ENCODE results near the gene TMEM272.
A peak's percentile ranks its signal among the peaks of the same experiment; 100 is the strongest.
"Not testable (repeated sequence)": the region's sequence is repeated elsewhere in the genome, so short reads cannot be mapped to it uniquely, and the experiment has no call there.

Gene TMEM272

DNA sequence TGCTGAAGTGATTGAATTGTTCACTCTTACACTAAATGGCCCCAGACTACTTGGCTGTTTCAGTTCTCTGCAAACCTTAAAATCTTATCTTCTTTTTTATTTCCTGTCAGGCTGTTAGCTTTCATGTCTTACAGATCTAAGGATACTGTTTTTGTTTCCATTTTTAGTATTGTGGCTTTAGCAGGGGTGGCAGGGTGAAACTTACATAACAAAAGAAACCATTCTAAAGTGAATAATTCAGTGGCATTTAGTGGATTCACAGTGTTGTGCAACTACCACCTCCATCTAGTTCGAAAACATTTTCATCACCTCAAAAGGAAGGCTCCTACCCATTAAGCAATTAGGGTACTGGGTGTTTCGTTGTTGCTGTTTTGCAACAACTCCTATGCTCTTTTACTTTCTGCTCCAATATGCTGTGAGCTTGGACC lies 19.8 kb downstream of the TMEM272 start:
- DNase-seq (ENCODE audit: low read depth, low spot score), result no peak

DNA sequence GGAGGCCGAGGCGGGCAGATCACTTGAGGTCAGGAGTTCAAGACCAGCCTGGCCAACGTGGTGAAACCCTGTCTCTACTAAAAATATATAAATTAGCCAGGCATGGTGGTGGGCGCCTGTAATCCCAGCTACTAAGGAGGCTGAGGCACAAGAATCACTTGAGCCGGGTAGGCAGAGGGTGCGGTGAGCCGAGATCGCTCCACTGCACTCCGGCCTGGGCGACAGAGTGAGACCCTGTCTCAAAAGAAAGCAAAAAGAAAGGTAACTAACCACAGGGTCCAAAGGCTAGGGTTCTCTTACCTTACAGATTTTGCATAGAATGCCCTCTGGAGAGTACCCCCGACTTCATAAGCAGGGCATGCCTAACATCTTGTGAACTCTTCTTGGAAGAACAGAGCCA lies 20.3 kb downstream of the TMEM272 start:
- DNase-seq (ENCODE audit: low read depth, low spot score), result not testable (repeated sequence)

DNA sequence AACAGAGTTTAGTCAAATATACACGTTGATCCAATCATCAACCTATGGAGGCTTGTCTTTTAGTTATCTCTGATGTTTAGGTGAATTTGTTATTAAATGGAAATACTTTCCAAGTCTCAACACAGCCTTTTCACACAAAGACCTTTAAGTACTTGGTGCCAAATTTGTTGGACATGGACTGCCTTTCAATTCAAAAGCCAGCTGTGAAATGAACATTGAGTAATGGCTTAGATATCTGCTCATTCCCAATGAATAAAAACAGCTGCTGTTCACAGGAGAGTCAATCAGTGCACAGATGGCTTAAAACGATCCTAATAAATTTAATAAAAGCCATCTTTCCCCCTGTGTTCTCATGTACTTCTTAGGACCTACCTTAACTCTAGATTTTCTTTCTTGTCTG lies 21.1 kb downstream of the TMEM272 start:
- DNase-seq (ENCODE audit: low read depth, low spot score), result no peak

DNA sequence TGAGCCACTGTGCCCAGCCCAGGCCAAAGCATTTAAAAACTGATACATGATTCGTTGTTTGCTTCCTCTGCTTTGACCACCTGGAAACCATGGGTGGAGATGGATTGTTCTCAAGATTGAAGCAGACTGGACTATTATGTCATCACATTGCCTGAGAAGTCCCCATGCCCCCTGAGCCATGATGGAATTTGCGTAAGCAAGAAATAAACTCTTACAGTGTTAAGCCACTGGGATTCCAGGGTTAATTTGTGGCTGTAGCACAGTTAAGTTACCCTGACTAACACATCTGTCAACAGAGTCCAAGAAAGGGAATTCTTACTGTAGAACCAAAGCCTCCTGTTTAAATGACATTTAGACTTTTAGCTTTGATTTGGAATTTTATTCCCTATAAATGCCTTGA lies 21.6 kb downstream of the TMEM272 start:
- DNase-seq (ENCODE audit: low read depth, low spot score), result no peak

DNA sequence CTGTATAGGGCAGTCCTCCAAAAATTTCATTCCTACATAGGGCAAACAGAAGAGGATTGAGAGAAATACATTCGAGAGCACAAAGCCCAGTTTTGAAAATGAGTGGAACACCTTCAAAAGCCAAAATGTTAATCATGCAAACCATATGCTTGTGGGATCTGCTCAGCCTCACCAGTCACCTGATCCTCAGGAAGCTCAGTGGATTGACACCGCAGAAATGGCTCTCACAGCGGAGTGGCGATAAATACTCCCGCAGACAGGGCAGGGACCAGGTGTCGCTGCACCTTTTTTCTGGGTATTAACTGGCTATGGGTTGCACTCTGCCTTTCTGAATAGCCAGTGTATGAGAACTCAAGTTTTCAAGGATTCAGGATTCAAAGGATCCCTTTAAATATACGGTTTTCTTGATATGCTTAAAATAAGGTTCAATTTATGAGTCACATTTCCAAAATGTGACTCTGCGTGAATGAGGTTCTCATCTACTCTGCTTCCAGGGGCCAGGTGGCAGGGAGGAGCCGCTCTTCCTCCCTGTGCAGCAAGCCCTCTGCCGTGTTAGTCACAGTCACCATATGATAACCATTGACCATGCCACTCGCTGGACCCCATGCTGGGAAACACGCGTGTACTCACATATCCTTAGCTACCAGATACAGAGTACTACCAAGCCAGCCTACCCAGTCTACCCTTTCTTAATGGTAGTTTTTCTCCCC lies 22.7 kb downstream of the TMEM272 start:
- no peak for DNase-seq (ENCODE audit: low read depth, low spot score)

DNA sequence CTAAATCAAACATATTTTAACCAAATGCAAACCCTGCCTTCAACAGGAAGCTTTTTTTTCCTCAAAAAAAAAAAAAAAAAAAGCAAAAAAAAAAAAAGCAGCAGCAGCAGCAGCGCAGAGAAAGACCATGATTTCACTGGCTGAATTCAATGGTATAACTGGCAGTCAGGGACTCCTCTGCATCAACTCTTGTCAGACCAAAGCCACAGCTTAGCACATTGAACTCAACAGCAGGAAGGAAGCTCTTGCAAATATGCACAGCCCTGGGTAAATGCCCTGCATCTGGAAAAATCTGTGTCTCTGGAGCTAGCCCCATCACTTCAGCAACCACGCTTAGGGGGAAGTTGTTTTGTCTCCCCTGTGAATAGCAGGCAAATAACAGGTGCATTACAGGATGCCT lies 23.4 kb downstream of the TMEM272 start:
- DNase-seq (ENCODE audit: low read depth, low spot score), result no peak

DNA sequence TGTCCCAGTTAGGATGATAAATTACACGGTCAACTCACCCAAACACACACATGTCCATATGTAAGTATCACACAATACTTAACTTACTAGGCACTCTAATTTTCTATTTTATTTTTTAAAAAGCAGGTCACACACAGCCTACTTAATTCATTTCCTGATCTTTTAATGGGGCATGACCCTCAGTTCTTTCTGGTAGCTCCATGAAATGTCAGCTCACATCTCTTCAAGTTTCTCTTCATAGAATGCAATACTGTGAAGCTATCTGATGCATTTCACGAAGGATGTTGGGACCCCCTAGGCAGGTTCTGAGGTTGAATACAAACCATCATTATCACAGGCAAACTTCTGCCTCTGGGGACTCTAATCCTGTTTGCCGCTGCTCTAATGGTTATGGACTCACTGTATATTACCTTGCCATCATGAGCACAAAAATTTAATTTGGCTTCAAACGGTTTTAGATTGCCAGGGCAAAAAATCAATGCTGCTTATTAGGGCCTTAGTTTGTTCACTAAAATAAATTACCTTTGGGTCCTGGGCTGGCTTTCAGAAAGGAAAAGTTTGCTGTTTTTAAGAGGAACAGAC lies 24.9 kb downstream of the TMEM272 start:
- no peak for DNase-seq (ENCODE audit: low read depth, low spot score)

DNA sequence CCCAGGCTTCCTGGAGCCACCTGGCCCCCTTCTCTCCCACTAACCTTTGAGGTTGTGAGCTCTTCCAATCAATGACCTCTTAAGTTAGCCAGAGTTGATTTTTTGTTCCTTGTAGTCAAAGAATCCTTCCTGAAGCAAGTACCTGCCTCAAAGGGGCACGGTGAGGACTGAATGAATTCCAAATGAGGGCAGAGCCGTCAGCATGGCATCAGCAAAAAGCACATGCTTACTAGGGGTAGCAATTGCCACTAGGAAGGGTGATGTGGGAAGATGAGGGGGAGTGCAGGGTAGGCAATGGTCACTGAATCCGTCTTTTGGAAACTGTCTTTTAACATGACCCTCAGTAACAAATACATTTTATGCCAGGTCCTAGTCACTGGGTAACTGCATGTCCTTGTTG lies 25.4 kb downstream of the TMEM272 start:
- no peak for DNase-seq (ENCODE audit: low read depth, low spot score)

DNA sequence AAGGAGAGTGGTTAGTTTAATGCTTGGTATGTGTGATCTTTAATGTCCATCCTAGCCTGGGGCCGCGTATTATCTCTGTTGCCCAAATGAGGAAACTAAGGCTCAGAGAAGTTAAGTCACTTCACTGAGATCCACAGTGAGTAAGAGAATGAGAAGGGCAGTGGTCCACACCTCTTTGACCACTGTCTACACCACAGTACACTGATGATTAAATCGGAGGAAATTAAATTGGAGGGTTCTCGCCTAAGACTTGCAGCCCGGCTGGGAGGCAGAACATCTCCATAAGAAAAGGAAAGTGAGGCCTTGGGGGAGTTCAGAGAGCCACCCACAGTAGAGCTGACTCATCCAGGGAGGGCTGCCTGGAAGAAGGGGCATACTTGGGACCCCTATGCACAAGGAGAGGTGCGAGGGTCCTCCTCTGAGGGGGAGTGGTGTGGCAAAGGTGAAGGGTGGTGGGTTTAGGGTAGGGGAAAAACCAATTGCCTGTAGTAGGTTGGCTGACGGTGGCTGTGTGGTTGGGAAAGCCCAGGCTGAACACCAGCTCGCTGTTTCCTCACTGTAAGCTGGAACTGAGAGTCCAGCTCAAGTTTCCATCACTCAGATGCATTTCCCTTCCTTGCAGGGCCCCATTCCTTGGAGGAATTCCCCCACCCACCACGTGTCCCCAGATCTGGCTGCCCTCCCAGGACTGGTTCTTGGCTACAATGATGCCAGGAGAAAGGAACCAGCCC lies 26.0 kb downstream of the TMEM272 start:
- DNase-seq (ENCODE audit: low read depth, low spot score), result peak; percentile 17

DNA sequence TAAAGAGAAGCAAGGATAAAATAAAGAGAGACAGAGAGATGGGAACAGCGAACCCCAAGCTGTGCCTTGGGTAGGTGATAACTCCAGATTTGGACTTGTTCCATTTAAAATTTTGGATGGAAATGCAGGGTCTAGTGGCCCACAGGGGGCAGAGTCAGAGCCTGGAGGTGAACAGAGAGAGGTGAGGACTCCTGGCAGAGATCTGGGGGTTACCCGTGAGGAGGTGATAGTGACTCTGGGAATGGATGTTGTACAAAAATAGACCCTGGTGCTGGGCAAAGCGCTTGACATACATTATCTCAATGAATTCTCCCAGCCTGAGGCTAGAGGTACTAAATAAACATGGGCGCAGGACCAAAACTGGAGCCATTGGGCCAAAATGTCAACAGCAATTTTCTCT lies 26.7 kb downstream of the TMEM272 start:
- no peak for DNase-seq (ENCODE audit: low read depth, low spot score)

DNA sequence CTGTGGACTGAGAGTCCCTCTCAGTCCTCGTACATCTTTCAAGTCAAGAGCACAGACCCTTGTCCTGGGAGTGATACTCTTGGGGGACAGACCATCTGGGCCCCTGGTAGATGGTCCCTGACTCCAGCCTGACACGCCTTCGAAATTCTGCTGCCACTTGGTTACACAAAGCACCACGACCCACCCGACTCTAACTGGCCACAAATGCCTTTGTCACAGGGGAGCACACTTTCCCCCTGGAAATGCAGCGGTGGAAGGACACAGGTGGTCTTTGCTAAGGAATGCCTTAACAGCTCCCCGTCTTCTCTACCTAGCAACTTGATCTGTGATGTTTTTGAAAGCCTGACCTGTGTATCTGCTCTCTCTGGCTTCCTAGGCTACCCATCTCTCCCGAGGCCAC lies 27.3 kb downstream of the TMEM272 start:
- no peak for DNase-seq (ENCODE audit: low read depth, low spot score)

DNA sequence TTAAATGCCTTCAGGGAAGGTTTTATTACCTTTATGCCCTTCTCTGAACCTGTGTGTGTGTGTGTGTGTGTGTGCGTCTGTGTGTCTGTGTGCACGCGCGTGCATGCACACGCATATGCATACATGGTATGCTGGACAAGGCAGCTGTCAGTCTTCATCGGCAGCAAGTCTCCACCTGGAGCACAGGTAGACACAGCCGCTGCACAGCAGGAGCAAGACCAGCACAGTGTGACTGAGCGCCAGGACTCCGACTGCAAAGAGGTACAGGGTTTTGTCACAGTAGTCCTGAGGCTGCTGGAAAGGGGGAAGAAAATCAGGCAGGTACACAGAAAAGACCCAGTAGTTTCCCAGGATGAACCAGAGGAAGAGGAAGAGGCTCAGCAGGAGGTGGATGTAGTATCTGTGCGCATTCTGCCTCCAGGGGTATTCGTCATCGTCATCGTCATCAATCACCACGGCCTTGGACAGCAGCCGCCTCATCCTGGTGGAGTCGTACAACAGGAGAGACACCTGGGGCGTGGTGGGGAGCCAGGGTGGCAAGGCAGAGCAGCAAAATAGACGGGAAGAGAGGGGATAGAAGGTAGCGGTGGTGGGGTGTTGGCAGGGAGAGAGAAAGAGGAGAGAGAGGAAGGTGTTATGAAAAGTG lies 28.2 kb downstream of the TMEM272 start:
- DNase-seq (ENCODE audit: low read depth, low spot score), result no peak

DNA sequence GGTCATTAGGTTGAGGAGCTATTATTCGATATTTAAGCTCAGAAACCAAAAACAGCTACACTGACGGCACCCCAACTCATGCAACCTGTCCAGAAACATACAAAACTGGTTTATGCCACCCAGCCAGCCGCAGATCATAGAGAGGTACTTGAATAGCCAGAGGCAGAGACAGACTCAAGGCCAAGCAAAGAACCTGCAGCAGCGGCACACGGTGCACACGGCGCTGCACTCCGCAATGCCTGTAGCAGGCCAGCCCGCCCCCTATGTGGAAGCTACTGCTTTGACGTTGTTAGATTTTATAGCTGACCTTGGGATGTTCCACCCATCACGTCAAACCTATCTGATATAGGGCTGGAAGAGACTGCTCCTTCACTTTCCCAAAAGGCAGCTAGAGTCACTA lies 29.1 kb downstream of the TMEM272 start:
- DNase-seq (ENCODE audit: low read depth, low spot score), result no peak

DNA sequence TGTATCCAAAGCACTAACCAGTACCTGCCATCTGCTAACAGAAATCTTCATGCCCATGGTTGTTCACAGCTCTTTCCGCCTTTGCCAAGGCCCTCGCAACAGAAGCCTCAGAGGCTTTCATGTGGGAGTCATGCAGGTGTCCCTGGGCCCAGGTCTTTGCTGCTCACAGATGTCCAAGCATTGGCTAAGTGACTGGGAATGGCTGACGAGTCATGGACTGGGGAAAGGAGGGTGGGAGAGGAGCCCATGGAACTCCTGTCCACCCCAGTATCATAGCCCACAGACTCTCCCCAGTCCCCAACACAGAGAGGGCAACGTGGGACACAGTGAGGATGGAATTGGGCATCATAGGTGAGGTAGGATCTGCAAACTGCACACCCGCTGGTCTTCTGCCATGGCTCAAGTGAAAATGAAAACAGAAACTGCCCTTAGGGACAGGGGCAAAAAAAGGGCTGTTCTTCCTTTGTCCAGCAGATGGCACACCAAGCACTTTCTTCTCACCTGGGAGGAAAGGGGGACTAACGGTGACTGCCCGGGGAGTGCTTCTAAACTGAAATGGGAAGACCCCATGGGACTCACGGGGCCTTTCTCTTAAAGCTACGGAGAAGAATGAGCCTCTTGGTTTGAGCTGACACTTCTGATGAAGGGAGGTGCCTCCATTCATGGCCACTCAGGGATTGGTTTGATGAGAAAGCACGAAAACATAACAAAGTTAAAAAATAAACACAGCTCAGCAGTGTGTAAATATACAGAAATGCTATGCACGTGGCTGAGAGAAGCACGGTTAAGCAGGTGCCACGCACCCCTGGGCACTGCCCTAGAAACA lies 29.9 kb downstream of the TMEM272 start:
- DNase-seq (ENCODE audit: low read depth, low spot score), result peak; percentile 49

DNA sequence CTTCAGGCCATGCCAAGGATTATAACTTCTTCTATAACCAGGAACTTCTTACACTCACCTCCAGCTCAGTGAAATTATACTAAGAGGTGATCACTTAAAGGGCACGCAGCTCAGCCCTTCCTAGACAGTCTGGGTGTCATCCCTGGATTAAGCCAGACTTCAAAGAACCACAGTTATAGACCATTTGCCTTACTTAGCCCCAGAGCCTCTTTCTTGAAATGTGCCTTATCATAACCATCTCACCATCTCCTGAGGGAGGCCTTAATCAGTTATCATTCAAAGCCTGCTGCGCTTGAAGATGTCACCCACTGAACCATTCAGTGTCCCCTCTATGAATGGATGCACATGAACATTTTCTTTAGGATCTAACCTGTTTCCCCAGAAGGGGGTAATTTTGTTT lies 30.9 kb downstream of the TMEM272 start:
- DNase-seq (ENCODE audit: low read depth, low spot score), result no peak

DNA sequence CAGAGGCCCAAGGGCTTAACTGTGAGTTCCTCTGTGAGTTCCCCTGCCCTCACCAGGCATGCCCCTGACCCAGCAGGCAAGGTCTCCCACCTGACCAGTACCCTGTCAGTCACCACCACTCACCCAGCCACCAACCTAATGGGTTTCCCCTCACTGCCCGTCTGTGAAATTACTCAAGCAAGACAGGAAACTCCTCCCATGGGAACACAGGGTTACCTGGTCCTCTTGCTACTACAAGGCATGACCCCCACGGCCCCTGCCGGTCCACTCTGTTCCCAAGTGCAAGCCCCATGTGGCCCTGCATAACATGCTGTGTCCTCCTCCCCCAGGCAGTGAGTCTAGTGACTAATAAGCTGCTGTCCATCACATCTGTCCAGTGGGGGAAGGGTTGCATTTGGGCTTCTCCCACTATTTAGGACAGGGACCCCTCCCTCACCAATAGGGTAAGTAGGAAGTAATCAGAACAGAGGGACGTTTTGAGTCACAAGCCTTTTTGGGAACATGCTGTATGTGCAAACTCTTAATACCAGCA lies 33.0 kb downstream of the TMEM272 start:
- no peak for DNase-seq (ENCODE audit: low read depth, low spot score)

DNA sequence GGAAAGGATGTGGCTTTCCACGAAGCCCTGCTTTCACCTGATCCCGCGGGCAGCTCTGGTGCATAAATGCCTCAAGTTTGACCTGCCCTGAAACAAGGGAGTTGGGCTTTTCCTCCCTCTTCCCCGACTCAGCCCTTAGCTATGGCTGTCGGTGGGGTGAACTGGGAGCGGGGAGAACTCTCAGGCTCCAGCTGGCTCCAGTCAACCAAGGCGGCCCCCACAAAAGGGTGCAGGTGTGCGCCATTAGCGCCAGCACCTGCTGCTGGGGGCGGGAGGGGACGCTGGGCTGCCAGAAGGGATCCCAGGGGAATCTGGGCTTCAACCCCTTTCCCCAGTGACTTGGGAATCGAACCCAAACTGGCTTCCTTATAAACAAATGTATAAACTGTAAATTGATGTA lies 33.9 kb downstream of the TMEM272 start:
- DNase-seq (ENCODE audit: low read depth, low spot score), result no peak

DNA sequence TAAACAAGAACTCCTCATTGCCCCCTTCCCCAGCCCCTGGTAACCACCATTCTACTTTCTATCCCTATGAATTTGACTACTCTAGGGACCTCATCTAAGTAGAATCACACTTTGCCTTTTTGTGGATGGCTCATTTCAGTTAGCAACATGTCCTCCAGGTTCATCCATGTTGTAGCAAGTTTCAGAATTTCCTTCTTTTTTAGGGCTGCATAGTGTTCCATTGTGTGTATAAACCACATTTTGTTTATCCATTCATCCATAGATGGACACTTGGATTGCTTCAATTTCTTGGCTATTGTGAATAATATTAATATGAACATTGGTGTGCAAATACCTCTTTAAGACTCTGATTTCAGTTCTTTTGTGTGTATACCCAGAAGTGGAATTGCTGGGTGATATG lies 36.2 kb downstream of the TMEM272 start:
- DNase-seq (ENCODE audit: low read depth, low spot score), result no peak

DNA sequence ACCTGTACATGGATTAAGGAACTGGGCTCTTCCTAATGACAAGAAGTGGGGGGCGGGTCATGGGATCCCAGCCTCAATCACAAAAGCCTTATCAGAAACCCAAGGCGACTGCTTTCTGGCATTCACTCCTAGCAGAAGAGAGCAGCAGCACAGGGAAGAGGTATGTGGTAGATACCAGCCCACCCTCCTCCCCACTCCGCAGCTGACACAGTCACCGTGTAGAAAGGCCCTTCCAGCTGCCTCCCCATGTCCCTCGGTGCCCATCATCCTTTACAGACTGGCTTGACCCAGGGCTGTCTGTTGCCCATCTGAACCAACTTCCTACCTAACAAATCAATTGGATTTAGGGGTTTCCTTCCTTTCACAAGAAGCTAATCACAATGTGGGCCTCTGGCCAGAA lies 37.9 kb downstream of the TMEM272 start:
- no peak for DNase-seq (ENCODE audit: low read depth, low spot score)

DNA sequence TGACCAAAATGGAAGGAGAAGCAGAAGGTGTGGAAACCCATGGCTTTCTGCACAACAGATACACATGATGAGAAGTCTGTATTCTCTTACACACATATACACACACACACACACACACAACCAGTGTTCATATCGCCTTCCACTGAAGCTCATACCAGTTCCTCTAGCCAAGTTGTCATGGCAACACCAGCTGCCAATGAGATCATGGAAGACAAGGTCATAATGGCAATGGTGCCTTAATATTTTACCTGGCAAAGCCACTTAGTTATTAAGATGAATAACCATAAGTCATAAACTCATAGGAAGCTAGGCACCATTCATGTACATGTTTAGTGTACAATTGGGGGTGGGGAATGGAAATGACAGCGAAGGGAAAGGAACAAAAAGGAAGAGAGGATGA lies 38.4 kb downstream of the TMEM272 start:
- no peak for DNase-seq (ENCODE audit: low read depth, low spot score)

DNA sequence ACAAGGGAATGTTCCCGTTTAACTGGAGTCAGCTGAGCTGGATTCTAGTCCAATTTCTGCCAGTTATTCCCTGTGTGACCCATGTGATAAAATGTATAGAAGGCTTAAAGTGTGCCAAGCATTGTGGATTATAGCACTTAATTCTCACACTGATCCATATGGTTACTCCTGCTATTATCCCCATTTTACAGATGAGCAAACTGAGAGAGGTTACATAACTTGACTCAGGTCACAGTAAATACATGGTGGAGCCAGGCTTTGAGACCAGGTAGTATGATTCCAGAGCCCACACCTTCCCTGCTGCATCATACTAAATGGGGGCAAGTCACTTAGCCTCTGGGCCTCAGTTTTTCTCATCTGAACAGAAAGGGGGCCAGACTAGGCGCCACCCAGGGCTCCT lies 39.1 kb downstream of the TMEM272 start:
- DNase-seq (ENCODE audit: low read depth, low spot score), result no peak

Data from activated naive CD8-positive, alpha-beta T cell treated with anti-CD3 and anti-CD28 coated beads, Interleukin-2, amount 50 U/mL, for 16 hours (primary cell).